Germinal center (tissue), 1 donor: ENCODE data around the gene IRF9.
A peak's percentile ranks its signal among the peaks of the same experiment; 100 is the strongest.

Experiments
- DNase-seq: peaks from one replicate; pipeline ENCODE4 v3.0.0; 2012; ENCODE audit warnings: mixed read lengths, low spot score

IRF9 gene

GRCh38 chr14:24177891-24178290 is 16.8 kb downstream of the IRF9 start:
- no peak for DNase-seq

- DNase-seq, result no peak
These were observed 17.5 kb downstream of the IRF9 start for GRCh38 chr14:24178399-24179178.

- no peak for DNase-seq
These were observed 18.4 kb downstream of the IRF9 start for GRCh38 chr14:24179294-24179960.

GRCh38 chr14:24179961-24180796 is 19.1 kb downstream of the IRF9 start:
- DNase-seq, result no peak

- DNase-seq, result no peak
These were observed 20.5 kb downstream of the IRF9 start for GRCh38 chr14:24181371-24182077.

GRCh38 chr14:24182110-24182882 is 21.2 kb downstream of the IRF9 start:
- no peak for DNase-seq

GRCh38 chr14:24183014-24183481 is 22.0 kb downstream of the IRF9 start:
- DNase-seq, result no peak

- DNase-seq, result no peak
These were observed 23.3 kb downstream of the IRF9 start for GRCh38 chr14:24184104-24184970.

GRCh38 chr14:24185026-24185425 is 24.0 kb downstream of the IRF9 start:
- no peak for DNase-seq

- DNase-seq, result no peak
These were observed 24.7 kb downstream of the IRF9 start for GRCh38 chr14:24185741-24186140.

- no peak for DNase-seq
These were observed 25.9 kb downstream of the IRF9 start for GRCh38 chr14:24186831-24187538.

- DNase-seq, result no peak
These were observed 26.5 kb downstream of the IRF9 start for GRCh38 chr14:24187539-24187915.

GRCh38 chr14:24188251-24189058 is 27.4 kb downstream of the IRF9 start, which contains the start of gene IPO4:
TSS of gene IPO4 (minus strand) at chr14:24188816. CDS start at chr14:24188787, 29 bp downstream.
- peak; percentile 94 for DNase-seq

GRCh38 chr14:24189059-24189375 is 28.0 kb downstream of the IRF9 start:
- no peak for DNase-seq

- no peak for DNase-seq
These were observed 28.4 kb downstream of the IRF9 start for GRCh38 chr14:24189460-24189859.

- DNase-seq, result no peak
These were observed 29.4 kb downstream of the IRF9 start for GRCh38 chr14:24190416-24190815.

GRCh38 chr14:24192933-24193332 is 31.9 kb downstream of the IRF9 start:
- DNase-seq, result no peak

GRCh38 chr14:24194186-24194872 is 33.3 kb downstream of the IRF9 start:
- DNase-seq, result no peak
